HG02870 (cell line): ENCODE data around the gene BDKRB1.

Source experiments
- ATAC-seq: cut with Tn5 transposase; IDR thresholded peaks from one replicate; pipeline ENCODE4 v1.9.1; 2021; ENCODE audit warnings: mild to moderate bottlenecking, moderate library complexity; ENCODE audit not compliant: unreplicated experiment

BDKRB1 gene

DNA sequence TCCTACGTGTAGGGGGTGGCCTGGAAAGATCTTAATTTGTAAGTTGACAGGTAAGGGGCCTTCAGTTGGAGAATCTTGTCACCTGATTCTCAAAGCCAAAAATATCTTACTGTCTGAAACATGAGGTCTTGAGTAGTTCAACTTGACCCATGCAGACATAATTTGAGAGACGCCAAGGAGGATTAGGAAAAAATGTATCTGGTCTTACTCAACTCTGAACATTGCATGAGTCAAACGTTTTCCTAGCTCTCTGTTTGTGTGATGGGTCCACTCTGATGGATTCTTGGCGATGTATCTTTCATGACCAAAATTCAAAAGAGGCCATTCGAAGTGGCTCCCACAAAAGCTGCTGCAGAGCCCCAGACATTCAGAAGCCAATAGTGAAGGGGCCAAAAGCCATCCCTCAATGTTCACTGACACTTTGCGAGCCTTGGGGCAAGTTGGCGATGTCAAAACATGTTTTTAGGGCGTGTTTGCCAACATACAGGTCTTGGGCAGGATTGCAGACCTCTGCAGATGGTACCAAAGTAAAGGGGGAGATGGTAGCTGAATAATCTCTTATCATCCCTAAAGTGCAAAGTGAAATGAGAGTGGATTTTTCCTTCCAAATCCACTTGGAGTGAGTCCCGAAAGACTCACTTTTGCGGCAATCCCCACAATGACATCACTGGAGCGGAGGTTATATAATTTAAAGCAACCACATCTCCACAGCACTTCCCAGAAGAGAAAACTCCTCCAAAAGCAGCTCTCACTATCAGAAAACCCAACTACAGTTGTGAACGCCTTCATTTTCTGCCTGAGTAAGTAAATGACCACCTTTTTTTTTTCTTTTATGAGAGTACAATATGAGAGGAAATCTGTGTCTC, at the start of gene BDKRB1:
Gene BDKRB1 (plus strand): TSS at position 710 of the 866 bp plus-strand sequence. CDS start 7,473 bp downstream, outside the sequence.
- no peak for ATAC-seq

DNA sequence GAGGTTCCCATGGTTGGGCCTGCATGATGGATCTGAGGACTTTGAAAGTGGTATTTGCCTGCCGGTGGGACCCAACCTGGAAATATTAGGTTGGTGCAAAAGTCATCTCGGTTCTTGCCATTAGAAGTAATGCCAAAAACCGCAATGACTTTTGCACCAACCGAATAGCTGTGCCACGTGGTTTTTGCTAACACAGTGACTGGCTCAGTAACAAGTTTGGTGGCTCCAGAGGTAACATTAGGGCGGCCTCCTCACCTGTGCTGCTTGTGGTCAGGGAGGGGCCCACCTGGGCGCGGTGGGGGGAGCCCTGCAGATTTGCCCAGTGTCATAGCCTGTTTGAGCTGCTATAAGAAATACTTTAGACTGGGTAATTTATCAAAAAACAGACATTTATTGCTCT, 49.5 kb upstream of the BDKRB1 start:
- ATAC-seq = no peak

DNA sequence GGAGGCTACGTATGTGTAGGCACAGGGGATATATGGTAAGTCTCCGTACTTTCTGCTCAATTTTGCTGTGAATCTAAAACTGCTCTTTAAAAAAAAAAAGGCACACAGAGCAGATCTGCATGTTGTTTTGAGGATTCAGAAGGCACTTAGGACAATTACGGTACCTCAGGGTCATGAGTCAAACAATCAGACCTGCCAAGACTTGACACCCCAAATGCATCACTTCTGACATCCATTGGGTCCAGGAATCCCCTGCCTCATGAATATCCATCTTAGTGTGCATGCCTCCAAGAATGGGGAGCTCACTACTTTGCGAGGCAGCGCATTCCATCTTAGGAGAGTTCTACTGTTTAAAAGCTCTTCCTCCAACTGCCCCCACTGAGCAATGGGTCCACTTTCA, 48.3 kb upstream of the BDKRB1 start:
- ATAC-seq = no peak

DNA sequence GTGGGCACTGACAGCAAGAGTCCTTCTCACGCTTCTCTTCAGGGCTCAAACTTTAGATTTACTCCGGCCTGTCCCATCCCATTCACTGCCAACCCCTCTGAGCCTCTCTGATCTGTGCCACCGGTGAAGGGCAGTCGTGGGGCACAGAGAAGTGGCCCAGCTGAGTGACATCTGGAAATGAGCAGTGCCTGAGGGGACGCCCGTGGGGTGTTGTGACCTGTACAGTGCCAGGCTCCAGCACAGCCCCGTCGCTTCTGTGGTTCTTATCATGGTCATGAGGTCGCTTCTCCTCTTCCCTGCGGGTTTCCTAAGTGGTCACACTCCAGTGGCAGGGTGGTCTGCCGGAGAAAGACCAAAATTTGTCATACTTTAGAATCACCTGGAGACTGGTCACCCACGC, 47.3 kb upstream of the BDKRB1 start:
- no peak for ATAC-seq

DNA sequence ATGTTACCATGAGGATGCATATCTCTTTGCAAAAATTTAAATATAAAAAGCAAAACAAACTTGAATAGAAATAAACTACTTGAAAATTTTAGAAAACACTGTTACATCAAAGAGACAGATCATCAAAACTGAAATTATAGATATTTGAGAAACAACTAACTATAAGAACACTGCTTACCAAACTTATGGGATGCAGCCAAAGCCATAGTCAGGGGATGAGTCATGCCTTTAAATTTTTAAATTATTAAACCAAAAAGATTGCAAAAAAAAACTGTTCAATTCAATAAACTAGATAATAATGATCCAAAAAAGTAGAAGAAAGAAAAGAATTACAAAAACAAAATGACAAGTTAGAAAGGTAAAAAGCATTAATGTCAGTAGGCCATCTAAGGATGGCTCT, 43.9 kb upstream of the BDKRB1 start:
- no peak for ATAC-seq

DNA sequence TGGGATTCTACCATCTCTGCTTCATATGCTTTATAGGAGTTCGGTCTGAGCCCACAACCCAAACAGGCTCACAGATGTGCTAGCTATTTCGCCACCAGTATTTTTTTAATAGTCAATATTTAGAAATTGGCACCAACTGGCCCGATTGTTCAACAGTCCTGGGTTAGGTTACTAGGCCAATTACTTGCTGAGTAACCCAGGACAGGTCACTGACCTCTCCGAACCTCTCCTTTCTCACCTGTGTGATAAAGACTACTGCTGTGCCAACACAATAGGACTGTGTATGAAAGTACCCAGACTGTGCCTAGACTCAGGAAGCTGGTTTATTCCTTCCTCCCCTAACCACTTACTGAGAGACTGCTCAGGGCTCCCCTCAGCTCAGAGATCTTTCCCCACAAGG, 43.1 kb upstream of the BDKRB1 start:
- ATAC-seq = no peak

DNA sequence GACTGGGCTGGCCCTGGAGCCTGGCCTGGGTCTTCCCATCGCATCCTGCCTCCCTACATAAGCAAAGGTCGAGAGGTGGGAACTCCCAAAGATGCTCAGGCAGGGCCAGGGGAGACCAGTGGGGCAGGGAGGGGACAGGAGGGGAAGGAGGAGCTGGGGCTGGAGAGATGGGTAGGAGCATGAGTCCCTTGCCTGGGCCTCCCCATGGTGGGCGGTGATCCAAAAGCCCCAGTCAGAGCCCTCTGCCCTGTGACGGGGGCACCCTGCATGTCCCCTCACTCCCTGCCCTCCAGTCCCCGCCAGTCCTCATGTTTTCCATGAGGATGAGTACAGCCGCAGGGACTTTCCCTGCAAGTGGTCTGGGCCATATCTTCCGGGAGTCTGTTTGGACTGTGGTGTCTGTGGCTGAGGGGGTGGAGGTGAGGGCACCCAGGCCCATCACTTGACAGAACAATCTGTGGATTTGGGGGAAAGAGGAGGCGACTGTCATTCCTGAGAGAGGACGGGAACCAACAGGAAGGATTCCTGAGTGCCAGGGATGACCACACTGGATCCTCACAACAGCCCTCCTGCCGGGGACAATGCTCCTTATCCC, 42.0 kb upstream of the BDKRB1 start:
- no peak for ATAC-seq

DNA sequence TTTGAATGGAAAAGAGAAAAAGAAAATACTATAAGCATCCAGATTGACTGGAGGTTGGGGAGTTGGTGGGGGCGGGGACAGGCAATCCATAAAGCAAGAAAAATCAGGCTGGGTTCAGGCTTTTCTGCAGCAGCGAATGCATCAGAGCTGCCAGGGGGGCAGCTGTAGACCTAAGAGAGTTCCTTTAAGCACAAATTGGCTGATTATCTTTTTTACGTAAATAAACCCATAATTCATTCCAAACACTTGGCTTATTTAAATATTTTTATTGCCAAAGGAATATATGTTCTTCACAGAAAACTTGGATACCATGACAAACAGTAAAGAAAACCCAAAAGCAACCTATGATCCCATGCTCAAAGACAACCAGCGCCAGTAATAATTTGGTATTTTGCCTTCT, 41.2 kb upstream of the BDKRB1 start:
- ATAC-seq = no peak

DNA sequence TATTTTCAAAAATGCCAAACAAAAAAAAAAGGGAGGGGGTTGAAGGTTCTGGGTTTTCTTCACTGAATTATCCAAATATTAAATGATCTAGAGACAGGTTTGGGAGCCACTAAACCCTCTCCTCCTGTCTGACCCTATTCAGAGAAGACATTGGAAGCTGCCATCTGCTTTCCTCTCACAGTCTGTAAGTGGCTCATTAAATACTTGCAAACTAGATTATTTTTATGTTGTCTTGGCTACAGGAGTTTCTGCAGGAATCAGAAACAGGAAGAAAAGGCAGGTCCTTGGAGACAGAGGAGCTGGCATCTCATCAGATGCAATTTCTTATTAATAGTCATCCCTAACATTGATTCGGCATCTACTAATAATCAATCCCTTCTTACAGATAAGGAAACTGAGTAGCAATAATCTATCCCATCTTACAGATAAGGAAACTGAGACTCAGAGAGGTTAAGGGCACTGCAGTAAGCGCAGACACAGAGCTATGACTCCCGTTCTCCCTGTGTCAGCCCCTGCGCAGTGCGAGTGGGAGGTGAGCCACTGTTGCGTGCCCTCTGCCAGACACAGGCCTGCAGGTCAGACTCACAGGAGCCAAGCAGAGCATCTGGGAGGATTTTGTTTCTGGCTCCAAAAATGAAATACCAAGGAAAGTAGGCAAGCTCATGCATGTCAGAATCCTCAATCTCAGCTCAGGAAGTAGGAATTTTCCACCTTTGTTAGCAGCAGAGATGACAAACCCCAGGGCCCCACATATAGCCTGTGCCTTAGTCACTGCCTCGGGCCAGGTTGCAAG, 40.4 kb upstream of the BDKRB1 start:
- ATAC-seq = no peak

DNA sequence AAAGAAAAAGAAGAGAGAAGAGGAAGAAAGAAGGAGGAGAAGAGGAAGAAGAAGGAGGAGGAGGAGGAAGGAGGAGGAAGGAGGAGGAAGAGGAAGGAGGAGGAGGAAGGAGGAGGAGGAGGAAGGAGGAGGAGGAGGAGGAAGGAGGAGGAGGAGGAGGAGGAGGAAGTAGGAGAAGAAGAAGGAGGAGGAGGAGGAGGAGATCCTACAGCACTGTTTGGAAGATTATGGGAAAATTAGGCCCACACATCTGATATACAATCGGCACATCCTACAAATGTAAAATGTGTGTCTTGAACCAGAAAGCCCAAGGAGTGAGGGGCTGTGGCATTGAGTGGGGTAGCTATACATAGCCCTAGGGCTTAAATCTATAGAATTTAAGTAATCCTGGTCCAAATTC, 39.4 kb upstream of the BDKRB1 start:
- no peak for ATAC-seq

DNA sequence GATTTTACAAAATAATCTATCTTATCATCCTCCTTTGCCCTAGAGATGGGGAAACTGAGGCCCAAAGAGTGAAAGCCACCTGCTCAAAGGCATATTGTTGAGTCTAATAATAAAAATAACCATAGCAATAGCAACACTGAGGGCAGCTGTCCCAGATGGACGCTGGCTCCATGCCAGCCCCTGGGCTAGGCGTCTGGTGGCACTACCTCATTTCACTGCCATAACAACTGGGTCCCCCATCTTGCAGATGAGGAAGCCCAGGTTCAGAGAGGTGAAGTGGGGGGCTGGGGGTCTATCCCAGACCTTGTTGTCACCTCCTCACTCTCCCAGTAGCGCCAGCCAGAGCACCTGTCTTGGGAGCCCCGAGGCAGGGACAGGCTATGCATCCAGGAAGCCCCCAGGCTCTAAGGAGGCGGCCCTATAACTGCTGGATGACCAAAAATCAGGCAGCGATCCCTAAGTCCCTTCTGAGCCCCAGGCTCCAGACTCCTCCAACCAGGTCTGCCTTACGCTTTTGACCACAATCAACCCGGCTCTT, 38.6 kb upstream of the BDKRB1 start:
- no peak for ATAC-seq

DNA sequence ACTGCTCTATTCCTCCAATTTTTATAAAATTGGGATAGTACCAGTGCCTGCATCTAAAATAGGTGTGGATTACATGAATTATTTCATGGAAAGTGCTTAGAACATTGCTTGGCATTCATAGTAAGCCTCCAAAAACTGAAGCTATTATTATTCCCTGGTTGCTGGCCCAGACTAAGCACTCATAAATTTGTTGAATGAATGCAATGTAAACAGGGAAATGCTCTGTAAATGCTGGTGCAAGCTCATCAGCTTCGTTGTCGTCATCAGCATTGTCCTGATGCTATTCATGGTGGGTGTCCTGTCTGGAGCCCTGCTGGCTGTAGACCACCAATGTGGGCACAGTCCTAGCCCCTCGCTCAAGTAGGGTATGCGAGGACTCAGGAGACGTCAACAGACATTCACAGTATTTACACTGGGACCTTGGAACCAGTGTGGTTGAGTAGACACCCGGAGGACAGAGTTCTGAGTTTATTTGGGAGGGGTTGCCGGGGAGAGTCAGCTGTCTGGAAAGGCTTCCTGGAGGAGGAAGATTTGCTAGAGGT, 34.8 kb upstream of the BDKRB1 start:
- no peak for ATAC-seq

DNA sequence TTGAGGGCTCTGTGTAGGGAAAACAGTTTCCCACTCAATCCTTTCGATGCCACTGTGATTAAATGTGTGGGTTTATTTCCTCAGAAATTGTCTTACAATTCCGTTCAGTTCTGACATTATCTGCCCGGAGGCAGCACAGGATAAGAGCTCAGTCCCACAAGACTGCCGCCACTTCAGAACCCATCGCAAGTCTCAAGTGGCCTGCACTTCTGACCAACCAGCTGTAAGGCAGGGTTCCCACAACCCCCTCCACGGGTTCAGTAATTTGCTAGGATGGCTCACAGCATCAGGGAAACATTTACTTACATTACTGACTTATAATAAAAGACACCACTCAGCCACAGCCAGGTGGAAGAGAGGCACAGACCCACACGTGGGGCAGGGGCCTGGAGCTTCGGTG, 34.2 kb upstream of the BDKRB1 start:
- ATAC-seq = no peak

DNA sequence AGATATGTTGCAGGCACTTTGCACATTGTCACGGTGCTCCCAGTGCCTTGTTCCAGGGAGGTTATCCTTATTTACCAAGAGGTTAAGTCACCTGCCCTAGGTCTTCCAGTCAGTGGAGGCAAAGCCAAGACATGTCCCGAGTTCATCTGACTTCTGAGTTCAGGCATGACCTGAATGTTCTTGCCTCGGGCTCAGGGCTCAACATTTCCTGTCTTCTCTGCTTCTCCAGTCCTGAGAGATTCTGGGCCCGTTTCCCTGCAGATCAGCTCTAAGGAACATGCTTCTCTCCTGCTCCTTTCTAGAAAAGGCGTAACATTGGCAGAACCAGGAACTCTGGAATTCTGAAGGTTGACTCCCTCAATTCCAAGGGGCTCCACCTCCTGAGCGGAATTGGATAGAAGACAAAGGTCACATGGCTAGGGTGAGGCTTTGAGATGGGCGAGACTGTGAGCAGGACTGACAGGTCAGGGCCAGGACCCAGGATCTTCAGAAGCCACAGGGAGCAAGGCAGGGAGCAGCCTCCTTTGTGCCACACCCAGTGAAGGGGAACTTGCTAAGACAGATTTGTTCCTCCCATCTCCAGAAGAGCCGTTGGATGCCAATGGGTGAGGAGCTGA, 31.4 kb upstream of the BDKRB1 start:
- no peak for ATAC-seq

DNA sequence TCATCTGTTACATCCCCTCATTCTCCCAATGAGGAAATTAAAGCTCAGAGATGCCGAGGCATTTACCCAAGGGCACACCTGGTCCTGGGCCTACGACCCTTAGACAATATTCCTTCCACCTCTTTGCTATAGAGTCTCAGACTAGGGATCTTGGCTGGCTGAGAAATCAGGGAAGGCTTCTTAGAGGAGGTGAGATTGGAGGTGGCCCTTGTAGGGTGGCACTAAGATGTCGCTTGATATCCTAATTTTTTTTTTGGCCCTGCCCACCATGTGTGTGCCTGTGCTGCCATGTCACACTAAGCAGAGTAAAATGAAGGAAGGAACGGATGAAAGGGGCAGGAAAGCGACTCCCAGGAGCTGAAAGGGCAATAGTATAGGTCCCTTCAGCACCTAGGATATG, 30.8 kb upstream of the BDKRB1 start:
- no peak for ATAC-seq

DNA sequence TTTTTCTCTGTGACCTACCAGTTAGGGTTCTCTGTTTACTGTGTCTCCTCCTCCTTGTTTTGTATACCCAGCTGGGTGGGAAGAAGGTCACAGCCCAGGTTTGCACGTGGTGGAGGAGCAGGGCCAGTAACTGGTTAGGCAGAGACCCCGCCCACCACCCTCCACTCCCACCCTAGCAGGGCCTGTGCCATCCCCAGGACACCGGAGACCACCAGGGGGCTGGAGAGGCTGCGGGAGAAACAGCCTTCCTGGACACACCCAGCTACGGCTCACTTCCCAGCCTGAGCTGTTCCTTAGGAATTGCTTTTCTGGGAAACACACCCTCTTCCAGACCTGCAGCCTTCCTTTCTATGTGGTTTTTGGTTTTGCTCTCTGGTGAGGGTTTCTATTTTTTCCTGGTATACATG, 30.3 kb upstream of the BDKRB1 start:
- ATAC-seq = no peak

DNA sequence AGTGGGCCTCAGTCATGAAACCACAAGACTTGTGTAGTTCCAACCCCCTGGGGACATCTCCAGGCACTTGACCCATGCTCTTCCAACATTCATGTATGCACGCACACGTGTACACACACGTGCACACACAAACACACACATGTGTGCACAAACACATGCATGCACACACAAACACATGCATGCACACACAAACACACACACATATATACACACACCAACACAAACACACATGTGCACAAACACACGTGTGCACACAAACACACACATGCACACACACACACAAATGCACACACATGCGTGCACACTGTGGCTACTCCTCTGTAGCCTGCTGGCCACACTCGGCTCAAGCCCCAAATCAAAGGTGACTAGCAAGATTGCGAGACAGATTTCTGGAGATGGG, 28.6 kb upstream of the BDKRB1 start:
- ATAC-seq = no peak

DNA sequence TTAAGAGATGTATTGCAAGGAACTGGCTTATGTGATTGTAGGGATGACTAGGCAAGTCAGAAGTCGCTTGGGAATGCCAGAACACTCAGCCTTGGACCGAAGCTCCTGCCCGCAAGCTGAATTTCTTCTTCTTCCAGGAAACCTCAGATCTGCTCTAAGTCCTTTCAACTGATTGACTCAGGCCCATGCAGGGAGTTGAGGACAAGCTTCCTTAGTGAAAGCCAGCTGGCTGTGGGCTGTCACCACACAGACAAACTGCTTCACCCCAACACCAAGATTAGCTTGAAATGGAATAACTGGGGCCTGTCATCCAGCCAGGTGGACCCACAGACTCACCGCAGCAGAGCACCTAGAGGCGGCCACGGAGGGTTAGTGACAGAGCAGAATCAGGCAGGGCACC, 26.7 kb upstream of the BDKRB1 start:
- ATAC-seq = no peak

DNA sequence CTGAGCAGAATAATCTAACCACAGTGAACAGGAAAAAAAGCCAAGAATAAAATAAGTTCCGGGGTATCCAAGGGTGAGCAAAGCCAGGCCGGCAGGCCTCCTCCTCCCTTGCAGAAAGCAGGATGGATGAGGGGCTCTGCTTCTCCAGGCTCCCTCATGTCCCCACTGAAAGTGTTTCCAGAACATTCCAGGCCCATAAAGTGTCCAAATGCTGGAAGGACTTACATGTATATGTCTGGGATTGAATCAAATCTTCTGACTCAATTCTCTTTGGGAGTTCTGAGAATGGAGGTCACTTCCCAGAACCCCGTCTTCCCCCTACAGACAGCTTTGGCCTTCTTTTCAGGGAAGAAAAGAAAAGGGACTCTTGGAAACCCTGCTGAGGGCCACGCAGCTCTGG, 25.0 kb upstream of the BDKRB1 start:
- ATAC-seq = no peak

DNA sequence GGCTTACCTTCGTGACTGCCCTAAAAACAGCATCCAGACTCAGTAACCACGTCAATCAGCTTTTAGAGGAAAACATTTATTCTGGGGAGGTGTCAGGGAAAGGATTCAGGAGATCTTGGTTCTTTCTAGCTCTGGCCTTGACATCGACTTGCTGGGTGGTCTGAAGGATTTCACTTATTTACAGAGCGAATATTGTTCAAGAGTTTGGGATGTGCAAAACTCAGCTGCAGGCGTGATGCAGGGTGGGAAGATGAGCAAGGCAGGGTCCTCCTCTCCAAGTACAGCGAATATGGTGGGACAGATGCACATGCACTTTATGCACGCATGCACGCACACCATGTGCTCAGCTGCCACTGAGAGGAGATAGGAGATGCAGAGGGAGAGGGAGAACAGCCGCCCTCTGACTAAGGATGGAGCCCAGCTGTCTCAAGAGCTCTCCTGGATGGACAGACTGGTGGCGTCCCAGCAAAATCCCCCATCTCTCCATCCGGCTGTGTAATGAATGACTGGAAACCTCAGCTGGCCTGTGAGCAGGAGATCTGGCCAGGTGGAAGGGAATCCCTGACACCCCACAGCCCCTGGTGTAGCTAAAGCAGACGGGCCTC, 24.4 kb upstream of the BDKRB1 start:
- ATAC-seq = no peak
